Stimulated activated naive CD8-positive, alpha-beta T cell treated with anti-CD3 and anti-CD28 coated beads, Interleukin-15, Interleukin-2, amounts not matched to agents 100 ng/mL and 50 ng/mL, for 24 hours (primary cell): ENCODE results near the gene FLRT1.
"Not testable (repeated sequence)": the region's sequence is repeated elsewhere in the genome, so short reads cannot be mapped to it uniquely, and the experiment has no call there.

ENCODE experiments used
- H3K27ac Mint-ChIP-seq: one replicate; pipeline ENCODE4 v1.8.0; 2021; ENCODE audit warnings: mild to moderate bottlenecking, mixed read lengths
- H3K27me3 Mint-ChIP-seq: one replicate; pipeline ENCODE4 v1.8.0; 2021; ENCODE audit warnings: mixed read lengths
- H3K36me3 Mint-ChIP-seq: one replicate; pipeline ENCODE4 v1.8.0; 2021; ENCODE audit warnings: low read depth, mixed read lengths
- H3K4me1 Mint-ChIP-seq: one replicate; pipeline ENCODE4 v1.8.0; 2021; ENCODE audit warnings: low read depth, mixed read lengths
- H3K4me3 Mint-ChIP-seq: one replicate; pipeline ENCODE4 v1.8.0; 2021; ENCODE audit warnings: mild to moderate bottlenecking, mixed read lengths
- H3K9me3 Mint-ChIP-seq: one replicate; pipeline ENCODE4 v1.8.0; 2021; ENCODE audit warnings: mixed read lengths

FLRT1 gene

DNA sequence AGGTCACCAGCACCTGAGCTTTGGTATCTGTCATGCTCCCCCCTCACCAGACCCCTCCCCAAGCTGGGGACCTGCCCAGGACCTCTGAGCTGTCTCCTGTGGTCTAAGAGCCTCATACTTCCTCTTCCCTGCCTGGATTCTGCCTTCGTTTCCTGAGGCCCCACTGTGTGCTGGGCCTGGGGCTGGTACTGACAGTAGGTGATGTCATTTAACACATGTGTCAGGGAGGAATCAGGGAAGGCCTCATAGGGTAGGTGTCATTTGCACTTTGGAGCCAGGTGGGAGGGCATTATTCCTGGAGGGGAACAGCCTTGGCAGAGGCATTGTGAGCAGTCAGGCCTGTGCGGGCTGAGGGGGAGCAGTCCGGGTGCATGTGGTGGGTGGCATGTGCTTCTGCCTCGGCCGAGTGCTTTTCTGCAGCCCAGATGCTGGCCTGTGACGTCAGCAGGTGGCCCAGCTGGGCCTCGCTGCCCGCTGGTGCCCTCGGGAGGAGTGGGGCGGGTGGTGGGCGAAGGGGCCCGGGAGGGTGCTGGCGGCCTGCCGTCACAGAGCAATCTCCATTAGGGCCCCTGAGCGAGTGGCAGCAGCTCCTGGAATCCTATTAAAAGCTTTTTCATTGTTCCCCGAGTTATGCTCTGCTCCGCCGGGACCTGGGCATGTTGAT lies 9.1 kb downstream of the FLRT1 start:
- no peaks in the 10 kb centered on the region for H3K36me3 Mint-ChIP-seq
- H3K4me3 Mint-ChIP-seq = no peak overlapping the region
- H3K27ac Mint-ChIP-seq = no peak overlapping the region
- no peaks in the 10 kb centered on the region for H3K9me3 Mint-ChIP-seq
- H3K4me1 Mint-ChIP-seq = no peaks in the 10 kb centered on the region
- H3K27me3 Mint-ChIP-seq = peaks cover 3% of the 10 kb centered on the region

- Mint-ChIP-seq H3K4me1 (no peaks in the 10 kb centered on the region), H3K36me3 (no peaks in the 10 kb centered on the region), H3K27me3 (no peaks in the 10 kb centered on the region), H3K4me3 (no peak overlapping the region), H3K27ac (no peak overlapping the region), H3K9me3 (no peaks in the 10 kb centered on the region)
Measured at GRCh38 chr11:64045700-64046099, 10.0 kb downstream of the FLRT1 start.

DNA sequence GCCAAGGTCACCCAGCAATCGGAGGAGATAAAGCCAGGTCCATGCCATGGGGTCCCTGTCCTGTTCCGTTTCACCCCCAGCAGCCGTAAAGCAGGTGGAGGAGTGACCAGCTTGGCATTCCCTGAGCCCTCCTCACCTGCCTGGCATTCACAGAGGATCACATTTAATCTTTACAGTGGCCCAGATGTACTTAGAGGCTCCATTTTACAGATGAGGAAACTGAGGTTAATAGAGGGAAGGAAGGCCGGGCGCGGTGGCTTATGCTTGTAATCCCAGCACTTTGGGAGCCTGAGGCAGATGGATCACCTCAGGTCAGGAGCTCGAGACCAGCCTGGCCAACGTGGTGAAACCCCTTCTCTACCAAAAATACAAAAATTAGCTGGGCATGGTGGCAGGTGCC lies 11.6 kb downstream of the FLRT1 start:
- H3K36me3 Mint-ChIP-seq, H3K9me3 Mint-ChIP-seq, H3K27me3 Mint-ChIP-seq, H3K27ac Mint-ChIP-seq, H3K4me3 Mint-ChIP-seq, H3K4me1 Mint-ChIP-seq: not testable (repeated sequence)

DNA sequence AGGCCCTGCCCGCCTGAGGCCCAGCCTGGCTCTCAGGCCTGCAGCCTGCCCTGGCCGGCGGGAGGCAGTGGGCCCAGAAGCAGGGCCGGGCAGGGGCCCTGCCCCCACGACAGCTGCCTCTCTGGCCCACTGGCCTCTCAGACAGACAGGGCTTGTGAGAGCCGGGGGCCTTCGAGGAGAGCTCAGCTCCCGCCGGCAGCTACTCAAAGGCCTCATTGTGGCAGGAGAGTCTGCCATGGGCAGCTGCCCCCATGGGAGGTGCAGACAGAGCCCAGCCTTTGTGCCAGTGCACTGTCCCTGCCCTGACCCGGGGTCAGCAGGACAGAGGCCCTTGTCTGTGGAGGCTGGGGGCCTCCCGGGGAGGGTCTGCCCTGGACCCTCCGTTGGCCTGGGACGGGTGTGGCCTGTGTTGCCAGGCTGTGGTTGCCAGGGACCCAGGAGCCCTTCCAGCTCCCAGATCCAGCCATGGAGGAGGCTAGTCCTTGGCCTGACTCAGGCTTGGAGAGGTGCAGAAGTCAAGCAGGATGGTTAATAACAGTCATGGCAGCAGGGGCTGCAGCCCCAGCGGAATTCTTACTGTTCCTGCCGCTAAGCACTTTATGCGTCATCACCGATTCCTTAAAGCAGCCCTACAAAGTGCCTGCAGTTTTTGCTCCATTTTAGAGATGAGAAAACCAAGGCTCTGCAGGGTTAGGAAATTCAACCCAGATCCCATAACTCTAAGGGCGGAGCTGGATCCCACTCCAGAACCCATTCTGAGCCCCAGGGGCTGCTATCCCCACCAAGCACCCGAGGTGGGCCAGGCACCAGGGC lies 12.5 kb downstream of the FLRT1 start:
- H3K36me3 Mint-ChIP-seq = no peaks in the 10 kb centered on the region
- H3K4me1 Mint-ChIP-seq = no peaks in the 10 kb centered on the region
- no peaks in the 10 kb centered on the region for H3K9me3 Mint-ChIP-seq
- H3K4me3 Mint-ChIP-seq = no peak overlapping the region
- H3K27ac Mint-ChIP-seq = no peak overlapping the region
- H3K27me3 Mint-ChIP-seq = no peaks in the 10 kb centered on the region

GRCh38 chr11:64049509-64049908 lies 13.8 kb downstream of the FLRT1 start:
- H3K36me3 Mint-ChIP-seq = no peaks in the 10 kb centered on the region
- no peaks in the 10 kb centered on the region for H3K27me3 Mint-ChIP-seq
- no peaks in the 10 kb centered on the region for H3K4me1 Mint-ChIP-seq
- H3K4me3 Mint-ChIP-seq = no peak overlapping the region
- H3K9me3 Mint-ChIP-seq = no peaks in the 10 kb centered on the region
- H3K27ac Mint-ChIP-seq = no peak overlapping the region

GRCh38 chr11:64051297-64051696 lies 15.6 kb downstream of the FLRT1 start:
- H3K27me3 Mint-ChIP-seq = no peaks in the 10 kb centered on the region
- H3K4me3 Mint-ChIP-seq = no peak overlapping the region
- H3K36me3 Mint-ChIP-seq = no peaks in the 10 kb centered on the region
- H3K9me3 Mint-ChIP-seq = no peaks in the 10 kb centered on the region
- no peaks in the 10 kb centered on the region for H3K4me1 Mint-ChIP-seq
- no peak overlapping the region for H3K27ac Mint-ChIP-seq

DNA sequence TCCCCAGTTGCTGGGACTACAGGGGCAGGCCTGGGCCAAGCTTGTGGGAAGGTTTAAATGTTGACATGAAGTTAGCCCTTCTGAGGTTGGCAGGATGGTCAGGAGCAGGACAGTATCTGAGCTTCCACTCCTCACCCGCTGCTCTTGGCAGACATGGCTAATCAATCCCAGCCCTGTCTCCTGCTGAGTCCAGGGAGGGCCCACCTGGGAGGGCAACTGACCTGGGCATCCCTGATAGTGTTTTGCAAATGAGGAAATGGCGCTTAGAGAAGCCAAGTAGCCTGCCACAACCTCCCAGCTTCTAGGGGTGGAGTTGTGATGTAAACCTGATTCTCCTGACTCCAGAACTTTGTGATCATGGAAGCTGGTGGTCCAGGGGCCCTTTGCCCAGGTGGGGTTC lies 16.7 kb downstream of the FLRT1 start:
- H3K9me3 Mint-ChIP-seq = no peaks in the 10 kb centered on the region
- no peak overlapping the region for H3K4me3 Mint-ChIP-seq
- no peaks in the 10 kb centered on the region for H3K36me3 Mint-ChIP-seq
- no peaks in the 10 kb centered on the region for H3K4me1 Mint-ChIP-seq
- H3K27ac Mint-ChIP-seq = no peak overlapping the region
- no peaks in the 10 kb centered on the region for H3K27me3 Mint-ChIP-seq

GRCh38 chr11:64052938-64053622 lies 17.3 kb downstream of the FLRT1 start:
- Mint-ChIP-seq H3K4me3 (no peak overlapping the region), H3K27me3 (no peaks in the 10 kb centered on the region), H3K4me1 (no peaks in the 10 kb centered on the region), H3K9me3 (no peaks in the 10 kb centered on the region), H3K27ac (no peak overlapping the region), H3K36me3 (no peaks in the 10 kb centered on the region)

GRCh38 chr11:64053699-64054098 lies 18.0 kb downstream of the FLRT1 start:
- no peaks in the 10 kb centered on the region for H3K4me1 Mint-ChIP-seq

DNA sequence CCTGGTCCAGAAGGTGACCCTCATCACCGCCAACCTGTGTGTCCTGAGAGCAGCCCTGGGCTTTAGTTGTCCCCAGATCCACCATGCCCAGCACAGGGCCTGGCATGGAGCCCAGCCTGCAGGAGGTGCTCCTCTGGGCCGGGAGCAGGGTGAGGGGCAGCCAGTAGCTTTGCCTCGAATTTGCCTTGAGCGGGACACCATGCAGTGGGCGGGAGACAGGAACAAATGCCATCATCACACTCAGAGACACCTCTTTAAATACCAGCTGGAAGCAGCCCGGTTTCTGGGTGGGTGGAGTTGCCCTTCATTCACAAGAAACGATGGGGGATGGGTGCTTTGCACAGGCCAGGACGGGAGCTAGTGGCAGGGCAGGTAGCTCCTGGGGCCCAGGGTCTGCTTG lies 19.3 kb downstream of the FLRT1 start:
- Mint-ChIP-seq H3K36me3 (no peaks in the 10 kb centered on the region), H3K4me1 (no peaks in the 10 kb centered on the region), H3K27me3 (no peaks in the 10 kb centered on the region), H3K9me3 (no peaks in the 10 kb centered on the region), H3K4me3 (no peak overlapping the region), H3K27ac (no peak overlapping the region)

More at GRCh38 chr11:64053699-64054098, 18.0 kb downstream of the FLRT1 start:
- Mint-ChIP-seq H3K9me3 (no peaks in the 10 kb centered on the region), H3K27ac (no peak overlapping the region), H3K27me3 (no peaks in the 10 kb centered on the region), H3K4me3 (no peak overlapping the region), H3K36me3 (no peaks in the 10 kb centered on the region)

DNA sequence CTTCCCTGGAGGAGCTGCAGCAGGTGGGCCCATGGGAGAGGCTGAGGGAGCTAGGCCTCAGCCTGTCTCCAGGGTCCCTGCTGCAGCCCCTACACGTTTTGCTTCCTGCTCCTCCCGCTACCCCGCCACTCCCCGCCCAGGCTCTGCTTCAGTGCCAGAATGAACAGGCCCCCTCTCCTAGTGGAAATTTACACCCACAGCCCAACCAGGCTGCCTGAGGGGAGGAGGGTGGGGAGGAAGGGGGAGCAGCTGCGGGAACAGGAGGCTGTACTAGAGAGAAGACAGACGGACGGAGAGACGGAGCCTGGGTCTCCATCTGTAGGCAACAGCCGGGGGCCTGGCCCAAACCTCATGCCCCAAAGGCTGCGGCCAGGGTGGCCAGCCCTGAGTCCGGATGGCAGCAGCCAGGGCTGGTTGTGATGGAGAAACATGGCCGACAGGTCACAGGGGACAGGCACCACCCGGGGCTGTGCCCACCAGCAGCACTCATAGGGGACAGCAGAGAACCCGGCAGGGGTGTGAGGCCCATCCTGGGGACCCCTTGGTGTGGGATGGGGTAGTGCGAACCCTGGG lies 20.6 kb downstream of the FLRT1 start:
- H3K9me3 Mint-ChIP-seq = no peaks in the 10 kb centered on the region
- H3K27me3 Mint-ChIP-seq = peaks cover 7% of the 10 kb centered on the region
- H3K4me3 Mint-ChIP-seq = no peak overlapping the region
- peaks cover 8% of the 10 kb centered on the region for H3K4me1 Mint-ChIP-seq
- no peaks in the 10 kb centered on the region for H3K36me3 Mint-ChIP-seq
- H3K27ac Mint-ChIP-seq = no peak overlapping the region

GRCh38 chr11:64056861-64057260 lies 21.1 kb downstream of the FLRT1 start:
- no peaks in the 10 kb centered on the region for H3K36me3 Mint-ChIP-seq
- no peak overlapping the region for H3K4me3 Mint-ChIP-seq
- H3K9me3 Mint-ChIP-seq = no peaks in the 10 kb centered on the region
- peaks cover 10% of the 10 kb centered on the region for H3K4me1 Mint-ChIP-seq
- peaks cover 11% of the 10 kb centered on the region for H3K27me3 Mint-ChIP-seq
- no peak overlapping the region for H3K27ac Mint-ChIP-seq

- H3K27me3 Mint-ChIP-seq = peaks cover 17% of the 10 kb centered on the region
- H3K9me3 Mint-ChIP-seq = no peaks in the 10 kb centered on the region
- no peak overlapping the region for H3K27ac Mint-ChIP-seq
- H3K4me1 Mint-ChIP-seq = peaks cover 10% of the 10 kb centered on the region
- no peaks in the 10 kb centered on the region for H3K36me3 Mint-ChIP-seq
- no peak overlapping the region for H3K4me3 Mint-ChIP-seq
Measured at GRCh38 chr11:64057890-64058289, 22.2 kb downstream of the FLRT1 start.

- Mint-ChIP-seq H3K27me3 (peaks cover 18% of the 10 kb centered on the region), H3K36me3 (no peaks in the 10 kb centered on the region), H3K9me3 (no peaks in the 10 kb centered on the region), H3K27ac (no peak overlapping the region), H3K4me1 (peaks cover 10% of the 10 kb centered on the region), H3K4me3 (no peak overlapping the region)
Measured at GRCh38 chr11:64058494-64058893, 22.8 kb downstream of the FLRT1 start.
